ENCODE measurements around the gene SCGN. TPM values are rescaled to one million over a fixed set of nuclear protein-coding genes. Genes with fewer than 3 reads are reported as not detected.

Gene SCGN
- total and polyA plus RNA-seq, 9 of the 15 experiments (the other 6 are each of a cell fraction or from before 2014, with no cell fraction given): not detected

DNA sequence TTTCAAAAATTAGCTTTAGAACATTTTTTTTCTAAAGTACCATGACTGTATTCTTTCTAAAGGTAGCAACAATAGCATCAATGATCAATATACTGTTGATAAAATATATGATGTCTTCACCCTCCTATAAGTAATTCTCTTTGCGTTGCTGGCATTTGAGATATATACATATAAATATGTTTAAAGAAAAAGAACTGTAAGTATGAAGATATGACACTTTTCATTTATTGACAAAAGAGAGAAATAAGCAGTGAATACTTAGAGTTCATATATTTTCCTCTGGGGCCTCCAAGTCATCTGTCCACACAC is 49.4 kb upstream of the SCGN start:
- POLR2A ChIA-PET: no interaction called here
- 0% methylated on average over 1 of the region's 1 CpG for WGBS (ENCODE audit: insufficient coverage, low coverage, missing lambda C conversion rate)
- FAIRE-seq (no peak), DNase-seq (ENCODE audit: extremely low read depth in 1 of 4, low spot score in 3 of 4) (no peak), ATAC-seq (no peak)
- Histone ChIP-seq H3K4me2 (ENCODE audit: insufficient read depth, low read length) (no peak overlapping the region), H3K36me3 (ENCODE audit: control insufficient read depth, insufficient read depth, low read length) (no peaks in the 10 kb centered on the region), H3K27me3 (ENCODE audit: control insufficient read depth in 2 of 2, insufficient read depth in 2 of 2, low read length in 2 of 2) (peaks cover 9 to 10% of the 10 kb centered on the region in 2 experiments), H3K9me1 (ENCODE audit: control insufficient read depth, insufficient read depth, low read length) (no peaks in the 10 kb centered on the region), H4K20me1 (replicated peaks; ENCODE audit: control insufficient read depth, insufficient read depth, low read length) (no peaks in the 10 kb centered on the region), H2AFZ (ENCODE audit: low read depth, low read length) (no peak overlapping the region), H3K4me3 (no peak overlapping the region), H3K9me3 (replicated peaks; ENCODE audit: control insufficient read depth, insufficient read depth, low read depth, low read length) (no peaks in the 10 kb centered on the region), H3K27ac (ENCODE audit: extremely low read depth, low read depth, low read length) (no peak overlapping the region), H3K9ac (ENCODE audit: insufficient read depth in 1 of 2, low read depth in 2 of 2, low read length in 2 of 2) (no peak overlapping the region), H3K79me2 (ENCODE audit: control insufficient read depth, insufficient read depth, low read length) (no peaks in the 10 kb centered on the region), H3K4me1 (replicated peaks in 1 of 2; ENCODE audit: control insufficient read depth in 2 of 2, insufficient read depth in 2 of 2, low read length in 2 of 2) (no peaks in the 10 kb centered on the region; a peak in 1 of 5 replicates)
- in situ Hi-C loops (cut with MboI) (loop anchor here (10.0 kb wide), 1 partner anchor 328 kb away; the partner anchor contains the start of gene CARMIL1), intact Hi-C loops (cut with micrococcal nuclease) (loop anchor here (1.0 to 10.0 kb wide), 6 partner anchors 110 to 1020 kb away; no protein-coding TSS in a partner anchor)
- TF ChIP-seq, protein P1, sequence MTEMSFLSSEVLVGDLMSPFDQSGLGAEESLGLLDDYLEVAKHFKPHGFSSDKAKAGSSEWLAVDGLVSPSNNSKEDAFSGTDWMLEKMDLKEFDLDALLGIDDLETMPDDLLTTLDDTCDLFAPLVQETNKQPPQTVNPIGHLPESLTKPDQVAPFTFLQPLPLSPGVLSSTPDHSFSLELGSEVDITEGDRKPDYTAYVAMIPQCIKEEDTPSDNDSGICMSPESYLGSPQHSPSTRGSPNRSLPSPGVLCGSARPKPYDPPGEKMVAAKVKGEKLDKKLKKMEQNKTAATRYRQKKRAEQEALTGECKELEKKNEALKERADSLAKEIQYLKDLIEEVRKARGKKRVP (CRISPR knock-in tag; IDR thresholded peaks at IDR 0.05): no peak
- TF ChIP-seq, protein P2, sequence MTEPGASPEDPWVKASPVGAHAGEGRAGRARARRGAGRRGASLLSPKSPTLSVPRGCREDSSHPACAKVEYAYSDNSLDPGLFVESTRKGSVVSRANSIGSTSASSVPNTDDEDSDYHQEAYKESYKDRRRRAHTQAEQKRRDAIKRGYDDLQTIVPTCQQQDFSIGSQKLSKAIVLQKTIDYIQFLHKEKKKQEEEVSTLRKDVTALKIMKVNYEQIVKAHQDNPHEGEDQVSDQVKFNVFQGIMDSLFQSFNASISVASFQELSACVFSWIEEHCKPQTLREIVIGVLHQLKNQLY (CRISPR knock-in tag; conservative IDR thresholded peaks at IDR 0.05): no peak
- no peak for TF ChIP-seq BCOR (IDR thresholded peaks at IDR 0.05)
- TF ChIP-seq CCAR2 (IDR thresholded peaks at IDR 0.05; ENCODE audit: low read depth, low read length): no peak
- no peak for TF ChIP-seq GATAD2A (IDR thresholded peaks at IDR 0.05)
- no peak for TF ChIP-seq GABPA (tag; conservative IDR thresholded peaks at IDR 0.05; ENCODE audit: low read depth)
- TF ChIP-seq NCOA4 (IDR thresholded peaks at IDR 0.05; ENCODE audit: partially characterized antibody): no peak
- no peak for TF ChIP-seq POU5F1 (IDR thresholded peaks at IDR 0.05; ENCODE audit: borderline replicate concordance, low read depth, low read length, partially characterized antibody)
- no peak for TF ChIP-seq SRSF3 (IDR thresholded peaks at IDR 0.05; ENCODE audit: insufficient read depth, low read length)
- no peak for TF ChIP-seq ZNF511 (CRISPR knock-in tag; IDR thresholded peaks at IDR 0.05)
- TF ChIP-seq TCF3 (CRISPR knock-in tag; IDR thresholded peaks at IDR 0.05): no peak
- TF ChIP-seq TAF9B (IDR thresholded peaks at IDR 0.05; ENCODE audit: partially characterized antibody): no peak
- no peak for TF ChIP-seq ZNF395 (CRISPR knock-in tag; IDR thresholded peaks at IDR 0.05)
- no peak for TF ChIP-seq TFAP4 (CRISPR knock-in tag; IDR thresholded peaks at IDR 0.05; ENCODE audit: borderline replicate concordance)
- no peak for TF ChIP-seq CCNT2 (IDR thresholded peaks at IDR 0.05; ENCODE audit: borderline replicate concordance, extremely low read depth, insufficient read length, low read depth, low read length)
- CTCF ChIA-PET (ENCODE audit: low intra/inter-chr PET ratio): interaction anchor here (1.0 to 1.9 kb wide), 5 partner anchors 15 to 746 kb away, joined by 3 to 19 read pairs (median 5); no protein-coding TSS in a partner anchor
- no TSS peak for BruUV-seq (replicated peaks)

All from K562 (cell line).